Lower leg skin (tissue), 3 donors: ENCODE data around the gene CRB2.

Source experiments
- CTCF ChIP-seq, 3 donors: fragments of 450-650 bp; IDR thresholded peaks; one replicate each; pipeline ENCODE4 v1.5.1; 2016; ENCODE audit warnings: antibody characterized with exemption in 3 of 3, mild to moderate bottlenecking in 3 of 3, moderate library complexity in 2 of 3
- POLR2A ChIP-seq, 2 donors: fragments of 450-650 bp; IDR thresholded peaks; one replicate each; pipeline ENCODE4 v1.6.1; 2016 to 2017; ENCODE audit warnings: antibody characterized with exemption in 2 of 2, mild to moderate bottlenecking in 1 of 2, moderate library complexity in 1 of 2

GRCh38 chr9:123309611-123310010, 46.4 kb upstream of the CRB2 start:
- TF ChIP-seq CTCF (IDR thresholded peaks at IDR 0.05) (no peak), POLR2A (IDR thresholded peaks at IDR 0.05) (no peak)
